Stimulated activated CD4-positive, alpha-beta T cell treated with anti-CD3 and anti-CD28 coated beads, Interleukin-2, amount 100 ng/mL, for 48 hours (primary cell): ENCODE measurements around the gene FEM1C.

Source experiments
- DNase-seq, 2 donors: peaks; one replicate each; pipeline ENCODE4 v3.0.0-alpha.2; 2020

Gene FEM1C

GRCh38 chr5:115472271-115473025, 72.1 kb downstream of the FEM1C start:
- DNase-seq = no peak

GRCh38 chr5:115471345-115472063, 73.1 kb downstream of the FEM1C start:
- no peak for DNase-seq

GRCh38 chr5:115470921-115471320, 73.7 kb downstream of the FEM1C start:
- no peak for DNase-seq
